HG03095 (cell line): ENCODE measurements around the gene ASB12.

ENCODE experiments used
- ATAC-seq: cut with Tn5 transposase; IDR thresholded peaks from one replicate; pipeline ENCODE4 v1.9.1; 2021; ENCODE audit warnings: moderate library complexity; ENCODE audit not compliant: unreplicated experiment

ASB12 gene

DNA sequence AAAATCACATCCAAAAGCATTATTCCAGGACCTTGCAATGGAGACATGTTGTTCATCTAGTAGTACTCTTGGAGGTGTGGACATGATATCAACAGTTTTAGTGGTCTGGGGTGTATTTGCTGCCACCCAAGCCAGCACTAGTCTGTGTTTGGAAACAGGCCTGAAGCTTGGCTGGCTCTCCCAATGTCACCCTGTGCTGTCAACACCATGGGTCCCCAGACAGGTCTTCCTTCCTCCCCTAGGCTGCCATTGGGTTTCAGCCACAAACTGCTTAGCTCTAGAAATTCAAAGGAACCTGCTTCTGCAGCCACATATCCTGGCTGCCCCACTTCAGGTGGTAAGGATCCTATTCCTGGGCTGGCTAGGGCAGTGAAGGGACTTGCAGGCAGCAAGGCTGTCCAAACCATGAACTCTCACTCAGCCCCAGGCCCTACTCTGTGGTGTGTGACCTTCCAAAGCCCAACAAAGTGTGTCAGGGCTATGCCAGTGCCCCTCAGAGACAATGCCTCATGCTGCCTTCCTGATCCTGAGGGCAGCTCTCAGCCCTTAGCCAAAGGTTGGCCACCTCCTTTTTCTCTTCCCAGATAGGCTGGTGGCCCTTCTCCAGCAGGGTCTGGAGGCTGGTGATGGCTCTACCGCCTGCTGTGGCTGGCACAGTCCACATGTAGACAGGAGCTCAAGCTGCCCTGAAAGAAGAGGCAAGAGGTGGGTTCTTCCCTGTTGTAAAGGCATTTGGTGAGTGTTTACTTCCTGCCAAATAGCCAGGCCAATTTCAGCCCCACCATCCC lies 43.2 kb downstream of the ASB12 start:
- no peak for ATAC-seq

DNA sequence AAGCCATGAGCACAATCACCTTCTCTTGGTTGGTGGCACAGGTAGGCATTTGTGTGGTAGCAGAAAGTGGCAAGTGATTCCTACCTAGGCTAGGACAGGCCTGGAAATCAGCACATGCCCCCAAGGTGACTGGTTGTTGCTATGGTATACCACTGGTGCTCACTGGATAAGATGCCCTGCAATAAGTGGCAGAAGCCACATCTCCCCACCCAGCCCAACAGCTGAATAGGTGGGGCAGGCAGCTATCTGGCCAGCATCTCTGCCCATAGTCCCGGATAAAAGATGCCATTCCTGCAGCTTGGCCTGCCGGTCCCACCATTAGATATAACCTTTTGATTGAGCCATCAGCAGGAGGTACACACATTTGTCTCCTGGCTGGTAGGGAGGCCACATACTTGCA lies 46.0 kb downstream of the ASB12 start:
- ATAC-seq, result no peak

DNA sequence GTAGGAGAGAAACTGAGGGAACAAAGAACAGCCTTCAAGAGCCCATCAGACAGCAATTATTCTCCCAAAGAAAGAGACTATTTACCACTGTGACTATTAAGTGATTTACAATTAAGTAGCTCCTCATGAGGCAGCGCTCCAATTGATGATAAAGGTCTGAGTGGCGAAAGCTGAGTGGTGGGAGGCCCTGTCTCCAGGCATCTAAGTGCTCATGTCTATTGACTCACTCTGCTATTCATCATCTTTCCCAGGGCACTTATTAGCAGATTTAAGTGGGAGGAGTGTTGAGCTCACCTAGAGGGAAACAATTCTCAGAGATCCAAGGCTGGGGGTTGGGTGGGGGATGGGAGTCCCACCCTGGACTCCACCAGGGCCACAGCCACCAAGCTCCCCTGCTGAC lies 48.2 kb downstream of the ASB12 start:
- no peak for ATAC-seq

GRCh38 chrX:64176876-64177275 lies 53.5 kb downstream of the ASB12 start:
- ATAC-seq, result no peak
